Measurements from ENCODE around the gene NAV3.

DNA sequence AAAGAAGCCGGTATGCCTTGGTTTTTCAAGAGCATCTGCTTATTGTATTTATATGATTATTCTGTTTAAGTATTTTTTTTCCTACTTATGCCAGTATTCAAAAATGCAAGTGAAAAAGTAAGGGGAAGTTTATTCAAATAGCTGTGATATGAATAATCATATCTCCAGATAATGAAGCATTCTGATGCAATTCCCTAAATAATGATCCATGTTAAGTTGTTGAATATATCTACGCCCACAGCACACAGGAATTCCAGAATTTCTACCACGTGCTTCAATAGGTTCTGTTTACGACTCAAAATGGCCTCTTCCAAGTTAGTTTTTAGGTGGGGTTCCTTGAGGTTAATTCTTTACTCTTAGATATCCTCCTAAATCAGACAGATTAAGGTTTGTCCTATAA, 208.3 kb downstream of the NAV3 start:
- TF ChIP-seq, protein P1, sequence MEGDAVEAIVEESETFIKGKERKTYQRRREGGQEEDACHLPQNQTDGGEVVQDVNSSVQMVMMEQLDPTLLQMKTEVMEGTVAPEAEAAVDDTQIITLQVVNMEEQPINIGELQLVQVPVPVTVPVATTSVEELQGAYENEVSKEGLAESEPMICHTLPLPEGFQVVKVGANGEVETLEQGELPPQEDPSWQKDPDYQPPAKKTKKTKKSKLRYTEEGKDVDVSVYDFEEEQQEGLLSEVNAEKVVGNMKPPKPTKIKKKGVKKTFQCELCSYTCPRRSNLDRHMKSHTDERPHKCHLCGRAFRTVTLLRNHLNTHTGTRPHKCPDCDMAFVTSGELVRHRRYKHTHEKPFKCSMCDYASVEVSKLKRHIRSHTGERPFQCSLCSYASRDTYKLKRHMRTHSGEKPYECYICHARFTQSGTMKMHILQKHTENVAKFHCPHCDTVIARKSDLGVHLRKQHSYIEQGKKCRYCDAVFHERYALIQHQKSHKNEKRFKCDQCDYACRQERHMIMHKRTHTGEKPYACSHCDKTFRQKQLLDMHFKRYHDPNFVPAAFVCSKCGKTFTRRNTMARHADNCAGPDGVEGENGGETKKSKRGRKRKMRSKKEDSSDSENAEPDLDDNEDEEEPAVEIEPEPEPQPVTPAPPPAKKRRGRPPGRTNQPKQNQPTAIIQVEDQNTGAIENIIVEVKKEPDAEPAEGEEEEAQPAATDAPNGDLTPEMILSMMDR (IDR thresholded peaks at IDR 0.05): no peak
- TF ChIP-seq POLR2A (IDR thresholded peaks at IDR 0.05): no peak

Measured in right lobe of liver (tissue), 4 donors.